MG63 (cell line): ENCODE results near the gene GSN. TPM values are rescaled to one million over a fixed set of nuclear protein-coding genes. Genes with fewer than 3 reads are reported as not detected.
"Not testable (repeated sequence)": the region's sequence is repeated elsewhere in the genome, so short reads cannot be mapped to it uniquely, and the experiment has no call there.

ENCODE experiments used
- DNase-seq: peaks from one replicate; pipeline ENCODE4 v3.0.0-alpha.2; 2020
- H3K27me3 ChIP-seq: fragments of 250-450 bp; sonication (Bioruptor Pico); 2 replicates; pipeline ENCODE4 v1.5.1; 2020; ENCODE audit warnings: mild to moderate bottlenecking, moderate library complexity
- H3K36me3 ChIP-seq: fragments of 250-450 bp; sonication (Bioruptor Pico); 2 replicates; pipeline ENCODE4 v1.5.1; 2020; ENCODE audit warnings: mild to moderate bottlenecking, moderate library complexity
- H3K4me3 ChIP-seq: fragments of 250-450 bp; sonication (Bioruptor Pico); 2 replicates; pipeline ENCODE4 v1.5.1; 2020; ENCODE audit warnings: mild to moderate bottlenecking, moderate library complexity
- H3K9me3 ChIP-seq: fragments of 250-450 bp; sonication (Bioruptor Pico); 2 replicates; pipeline ENCODE4 v1.5.1; 2020; ENCODE audit warnings: mild to moderate bottlenecking, moderate library complexity
- total RNA-seq: library from RNA; depleted of rRNA; stranded (reverse); fragments of >200 nt; shearing (Covaris generic); gene quantifications from 2 replicates; pipeline ENCODE4 v1.2.3, GENCODE V29; 2014; ENCODE audit warnings: low replicate concordance

The GSN gene
- total RNA-seq, 1 experiment from 2014 or later: 75.0 TPM

DNA sequence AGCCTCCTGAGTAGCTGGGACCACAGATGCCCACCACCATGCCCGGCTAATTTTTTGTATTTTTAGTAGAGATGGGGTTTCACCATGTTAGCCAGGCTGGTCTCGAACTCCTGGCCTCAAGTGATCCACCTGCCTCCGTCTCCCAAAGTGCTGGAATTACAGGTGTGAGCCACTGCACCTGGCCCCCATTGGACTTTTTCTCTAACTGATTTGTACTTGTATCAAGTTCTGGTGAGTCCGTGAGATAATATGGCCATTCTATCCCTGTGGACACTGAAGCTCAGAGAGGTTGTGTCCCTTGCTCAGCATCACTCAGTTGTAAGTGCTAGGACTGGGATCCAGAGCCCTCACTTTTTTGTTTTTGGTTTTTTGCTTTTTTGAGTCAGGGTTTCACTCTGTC is 23.6 kb downstream of the GSN start:
- H3K4me3 ChIP-seq, H3K36me3 ChIP-seq, DNase-seq, H3K9me3 ChIP-seq, H3K27me3 ChIP-seq: not testable (repeated sequence)

DNA sequence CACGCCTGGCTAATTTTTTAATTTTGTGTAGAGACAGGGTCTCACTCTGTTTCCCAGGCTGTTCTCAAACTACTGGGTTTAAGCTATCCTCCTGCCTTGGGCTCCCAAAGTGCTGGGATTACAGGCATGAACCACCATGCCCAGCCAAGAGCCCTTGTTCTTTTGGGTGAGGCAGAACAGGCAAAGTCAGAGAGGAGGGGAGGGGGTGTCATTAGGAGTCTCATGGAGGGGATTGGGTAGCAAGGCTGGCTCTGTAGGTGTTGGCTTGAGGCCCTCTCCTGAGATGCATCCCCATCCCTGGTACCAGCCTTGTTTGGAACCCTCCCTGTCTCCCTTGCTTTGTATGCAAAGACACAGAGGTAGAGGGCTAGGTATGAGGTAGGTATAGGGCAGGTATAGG is 24.1 kb downstream of the GSN start:
- H3K27me3 ChIP-seq: no peaks in the 10 kb centered on the region
- H3K4me3 ChIP-seq: no peak overlapping the region
- no peaks in the 10 kb centered on the region for H3K36me3 ChIP-seq
- no peaks in the 10 kb centered on the region for H3K9me3 ChIP-seq
- no peak for DNase-seq

- DNase-seq: no peak
- H3K27me3 ChIP-seq: no peaks in the 10 kb centered on the region
- H3K9me3 ChIP-seq: no peaks in the 10 kb centered on the region
- H3K4me3 ChIP-seq: no peak overlapping the region
- no peaks in the 10 kb centered on the region for H3K36me3 ChIP-seq
These were observed 24.9 kb downstream of the GSN start for GRCh38 chr9:121292801-121293241.

DNA sequence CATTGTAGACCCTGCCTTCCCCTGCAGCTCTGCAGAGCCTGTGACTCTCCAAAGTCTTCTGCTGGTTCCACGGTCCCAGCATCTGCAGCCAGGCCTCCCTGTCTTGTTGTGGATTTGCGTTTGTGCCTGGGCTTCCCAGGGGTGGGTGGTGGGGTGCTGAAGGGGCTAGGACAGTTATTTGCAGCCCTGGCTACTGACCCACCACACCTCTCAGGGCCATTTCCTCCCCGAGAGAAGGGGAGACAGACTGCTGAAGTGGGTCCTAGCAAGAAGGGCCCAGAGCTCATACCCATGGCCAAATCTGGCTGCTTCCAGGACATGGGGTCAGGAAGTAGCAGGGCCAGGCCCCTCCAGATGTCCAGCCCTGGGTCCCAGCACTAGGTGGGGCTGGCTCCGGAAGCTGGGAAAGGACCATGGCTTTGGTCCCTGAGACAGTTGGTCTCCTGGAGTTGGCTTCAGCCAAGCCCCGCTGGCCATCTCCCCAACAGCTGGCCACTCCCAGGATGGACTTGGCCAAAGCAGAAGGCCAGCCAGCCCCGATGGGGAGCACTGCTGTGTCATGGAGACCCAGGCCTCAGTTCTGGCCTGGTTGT is 26.3 kb downstream of the GSN start:
- no peak for DNase-seq
- no peaks in the 10 kb centered on the region for H3K9me3 ChIP-seq

DNA sequence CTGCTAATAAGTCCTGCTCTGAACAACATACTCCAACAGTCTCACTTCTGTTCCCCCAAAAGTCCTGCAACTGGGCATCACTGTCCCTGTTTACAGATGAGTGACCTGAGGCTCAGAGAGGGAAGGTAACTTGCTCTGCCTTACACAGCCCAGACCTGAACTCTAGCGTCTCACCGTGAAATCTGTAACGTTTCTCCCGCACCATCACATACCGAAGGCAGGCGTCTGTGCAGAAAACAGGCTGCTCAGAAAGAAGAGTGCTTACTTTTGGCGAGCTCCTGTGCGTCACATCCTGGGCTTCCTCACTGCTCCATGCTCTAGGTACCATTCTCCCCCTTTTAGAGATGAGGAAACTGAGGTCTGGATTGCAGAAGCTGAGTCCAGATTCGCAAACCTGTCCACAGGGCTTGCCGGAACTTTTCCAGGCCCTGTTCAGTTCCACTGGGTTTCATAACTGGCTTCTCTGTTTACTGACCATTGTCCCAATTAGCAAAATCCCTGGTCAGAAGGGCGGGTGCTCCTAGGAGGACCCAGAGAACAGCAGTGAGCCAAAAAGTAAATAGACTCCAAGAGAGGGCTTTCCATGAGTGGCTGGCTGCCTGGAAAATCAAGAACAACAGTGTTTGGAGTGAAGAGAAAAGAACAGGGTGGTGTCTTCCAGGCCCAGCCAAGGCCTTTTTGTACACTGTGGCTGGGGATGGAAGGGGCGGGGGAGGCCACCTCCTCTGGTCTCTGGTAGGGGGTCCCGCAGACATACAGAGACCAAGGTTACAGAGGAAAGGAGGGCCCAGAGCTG is 27.1 kb downstream of the GSN start:
- H3K36me3 ChIP-seq: no peaks in the 10 kb centered on the region
- no peak for DNase-seq
- no peak overlapping the region for H3K4me3 ChIP-seq
- H3K27me3 ChIP-seq: no peaks in the 10 kb centered on the region
- H3K9me3 ChIP-seq: no peaks in the 10 kb centered on the region

More for the DNA sequence above, 26.3 kb downstream of the GSN start:
- Histone ChIP-seq H3K27me3 (no peaks in the 10 kb centered on the region), H3K4me3 (no peak overlapping the region), H3K36me3 (no peaks in the 10 kb centered on the region)

DNA sequence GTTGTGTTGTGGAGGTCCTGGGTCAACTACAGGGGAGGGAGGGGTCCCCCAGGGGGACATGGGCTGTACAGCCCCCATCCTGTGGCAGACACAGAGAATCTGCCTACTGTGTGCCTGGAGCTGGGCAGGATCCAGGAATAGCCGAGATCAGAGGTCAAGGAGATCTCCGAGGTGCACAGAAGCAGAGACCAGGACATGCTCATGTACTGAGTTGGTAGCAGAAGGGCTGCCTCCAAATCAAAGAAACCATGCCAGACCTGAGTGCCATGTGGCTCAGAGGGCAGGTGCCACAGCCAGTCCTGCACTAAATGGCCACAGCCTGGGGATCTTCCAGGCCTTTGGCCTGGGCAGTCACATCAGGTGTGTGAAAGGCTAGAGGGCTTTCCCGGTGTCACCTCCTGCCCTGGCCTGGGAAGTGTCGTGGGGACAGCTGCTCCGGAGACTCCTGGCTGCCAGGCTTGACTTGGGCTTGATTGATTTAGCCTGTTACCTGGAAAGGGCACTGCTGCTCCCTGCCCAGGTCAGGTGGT is 27.8 kb downstream of the GSN start:
- no peaks in the 10 kb centered on the region for H3K27me3 ChIP-seq
- no peak for DNase-seq
- no peaks in the 10 kb centered on the region for H3K9me3 ChIP-seq
- H3K4me3 ChIP-seq: no peak overlapping the region
- no peaks in the 10 kb centered on the region for H3K36me3 ChIP-seq

- DNase-seq: no peak
- Histone ChIP-seq H3K4me3 (no peak overlapping the region), H3K27me3 (no peaks in the 10 kb centered on the region)
These were observed 28.5 kb downstream of the GSN start for GRCh38 chr9:121296213-121297127.

DNA sequence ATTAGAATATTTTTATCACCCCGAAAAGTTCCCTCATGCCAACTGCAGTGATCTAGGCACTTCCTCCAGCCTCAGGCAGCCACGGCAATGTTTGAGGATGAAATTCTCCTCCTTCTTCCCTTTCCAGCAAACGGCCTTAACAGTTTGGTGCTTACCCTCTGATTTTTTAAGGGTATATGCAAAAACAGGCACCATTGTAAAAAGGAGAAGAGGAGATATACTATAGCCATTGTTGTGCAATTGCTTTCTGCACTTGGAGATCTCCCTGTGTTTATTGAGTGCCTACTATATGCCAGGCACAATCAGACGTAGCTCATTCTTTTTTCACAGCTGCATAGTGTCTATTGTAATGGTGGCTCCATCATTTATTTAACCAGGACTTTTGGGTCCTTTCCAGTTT is 29.4 kb downstream of the GSN start:
- Histone ChIP-seq H3K36me3 (no peaks in the 10 kb centered on the region), H3K4me3 (no peak overlapping the region), H3K9me3 (no peaks in the 10 kb centered on the region), H3K27me3 (no peaks in the 10 kb centered on the region)
- DNase-seq: no peak

More at GRCh38 chr9:121296213-121297127, 28.5 kb downstream of the GSN start:
- H3K36me3 ChIP-seq: no peaks in the 10 kb centered on the region
- H3K9me3 ChIP-seq: no peaks in the 10 kb centered on the region

GRCh38 chr9:121298016-121298538 is 30.1 kb downstream of the GSN start:
- no peak for DNase-seq
- Histone ChIP-seq H3K36me3 (no peaks in the 10 kb centered on the region), H3K27me3 (no peaks in the 10 kb centered on the region), H3K4me3 (no peak overlapping the region), H3K9me3 (no peaks in the 10 kb centered on the region)

GRCh38 chr9:121298689-121299466 is 30.9 kb downstream of the GSN start:
- Histone ChIP-seq H3K4me3 (no peak overlapping the region), H3K36me3 (no peaks in the 10 kb centered on the region), H3K9me3 (no peaks in the 10 kb centered on the region), H3K27me3 (no peaks in the 10 kb centered on the region)
- no peak for DNase-seq

DNA sequence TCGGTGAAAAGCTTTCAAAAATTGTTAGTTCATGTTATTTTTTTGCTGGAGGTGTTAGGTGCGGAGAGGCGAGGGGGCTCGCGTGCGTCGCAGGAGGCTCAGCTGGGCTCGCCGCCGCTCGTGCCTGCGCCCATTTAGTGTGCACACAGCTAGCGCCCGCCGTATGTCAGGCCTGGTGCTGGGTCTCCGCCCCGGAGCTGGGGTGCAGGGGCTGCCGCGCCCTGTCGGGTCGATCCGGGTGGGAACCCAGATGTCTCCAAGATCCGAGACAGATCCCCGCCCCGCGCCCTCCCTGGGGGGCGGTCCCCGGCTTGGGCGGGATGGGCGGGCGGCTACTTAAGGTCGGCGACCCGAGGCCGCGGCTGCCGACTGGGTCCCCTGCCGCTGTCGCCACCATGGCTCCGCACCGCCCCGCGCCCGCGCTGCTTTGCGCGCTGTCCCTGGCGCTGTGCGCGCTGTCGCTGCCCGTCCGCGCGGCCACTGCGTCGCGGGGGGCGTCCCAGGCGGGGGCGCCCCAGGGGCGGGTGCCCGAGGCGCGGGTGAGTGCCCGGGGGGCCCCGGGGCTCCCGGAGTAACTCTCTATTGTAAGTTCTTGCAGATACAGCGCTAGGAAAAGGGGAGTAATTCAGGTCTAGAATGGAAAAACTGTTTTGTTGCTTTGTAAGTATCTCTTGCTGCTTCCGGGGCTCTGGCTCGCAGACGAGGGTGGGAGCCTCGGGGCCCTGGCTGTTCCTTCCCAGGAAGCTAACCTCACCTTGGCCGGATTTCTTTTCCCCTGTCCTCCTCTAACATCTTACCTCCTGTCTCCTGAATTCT is 31.7 kb downstream of the GSN start:
- no peak for DNase-seq
- H3K4me3 ChIP-seq: no peak overlapping the region
- H3K27me3 ChIP-seq: no peaks in the 10 kb centered on the region
- H3K36me3 ChIP-seq: no peaks in the 10 kb centered on the region
- H3K9me3 ChIP-seq: no peaks in the 10 kb centered on the region

- Histone ChIP-seq H3K27me3 (no peaks in the 10 kb centered on the region), H3K36me3 (no peaks in the 10 kb centered on the region), H3K9me3 (no peaks in the 10 kb centered on the region), H3K4me3 (no peak overlapping the region)
- no peak for DNase-seq
These were observed 32.5 kb downstream of the GSN start for GRCh38 chr9:121300283-121301119.

DNA sequence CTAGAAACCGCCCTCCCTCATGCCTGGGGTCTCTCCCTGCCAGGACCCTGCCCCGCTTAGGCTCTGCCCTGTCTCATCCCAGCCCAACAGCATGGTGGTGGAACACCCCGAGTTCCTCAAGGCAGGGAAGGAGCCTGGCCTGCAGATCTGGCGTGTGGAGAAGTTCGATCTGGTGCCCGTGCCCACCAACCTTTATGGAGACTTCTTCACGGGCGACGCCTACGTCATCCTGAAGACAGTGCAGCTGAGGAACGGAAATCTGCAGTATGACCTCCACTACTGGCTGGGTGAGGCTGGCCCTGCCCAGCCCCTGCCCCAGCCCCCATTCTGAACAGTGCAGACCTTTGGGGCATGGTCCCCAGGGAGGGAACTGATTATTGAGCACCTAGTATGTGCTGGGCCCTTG is 33.9 kb downstream of the GSN start:
- H3K36me3 ChIP-seq: no peaks in the 10 kb centered on the region
- DNase-seq: no peak
- no peak overlapping the region for H3K4me3 ChIP-seq
- H3K9me3 ChIP-seq: no peaks in the 10 kb centered on the region
- no peaks in the 10 kb centered on the region for H3K27me3 ChIP-seq

DNA sequence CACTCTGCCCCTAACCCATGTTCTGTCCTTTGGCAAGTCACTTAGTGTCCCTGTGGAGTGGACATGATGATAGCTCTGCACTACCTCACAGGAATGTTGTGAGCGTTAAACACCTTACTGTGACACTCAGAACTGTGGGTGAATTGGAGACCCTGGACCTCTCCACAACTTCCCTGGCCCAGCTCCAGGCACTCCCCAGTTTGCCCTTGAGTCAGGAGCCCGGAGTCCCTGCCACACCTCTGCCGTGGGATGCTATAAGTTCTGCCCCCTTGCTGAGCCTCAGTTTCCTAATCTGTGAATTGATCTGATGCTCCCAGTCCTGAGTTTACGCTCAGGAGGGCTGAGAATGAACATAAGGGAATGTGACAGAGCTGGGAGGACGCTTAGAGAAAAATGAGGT is 34.4 kb downstream of the GSN start:
- no peaks in the 10 kb centered on the region for H3K9me3 ChIP-seq
- H3K4me3 ChIP-seq: no peak overlapping the region
- no peaks in the 10 kb centered on the region for H3K27me3 ChIP-seq
- DNase-seq: no peak
- no peaks in the 10 kb centered on the region for H3K36me3 ChIP-seq

DNA sequence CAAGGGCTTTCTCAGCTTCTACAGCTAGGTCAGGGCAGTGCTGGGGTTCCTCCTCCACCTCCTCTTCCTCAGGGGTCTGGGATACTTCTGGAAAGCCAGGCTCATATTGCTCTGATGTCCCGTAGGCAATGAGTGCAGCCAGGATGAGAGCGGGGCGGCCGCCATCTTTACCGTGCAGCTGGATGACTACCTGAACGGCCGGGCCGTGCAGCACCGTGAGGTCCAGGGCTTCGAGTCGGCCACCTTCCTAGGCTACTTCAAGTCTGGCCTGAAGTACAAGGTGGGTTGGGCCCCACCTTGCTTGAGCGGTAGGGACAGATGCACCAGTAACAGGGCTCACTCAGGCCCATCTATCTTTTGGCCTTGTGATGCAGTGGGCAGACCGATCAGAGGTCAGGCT is 34.8 kb downstream of the GSN start:
- H3K4me3 ChIP-seq: no peak overlapping the region
- no peaks in the 10 kb centered on the region for H3K27me3 ChIP-seq
- no peaks in the 10 kb centered on the region for H3K9me3 ChIP-seq
- no peak for DNase-seq
- no peaks in the 10 kb centered on the region for H3K36me3 ChIP-seq
